ENCODE measurements around the gene NXPH2.

- no peak for TF ChIP-seq POLR2A (IDR thresholded peaks at IDR 0.05; ENCODE audit: low read depth)
- TF ChIP-seq, protein P1, sequence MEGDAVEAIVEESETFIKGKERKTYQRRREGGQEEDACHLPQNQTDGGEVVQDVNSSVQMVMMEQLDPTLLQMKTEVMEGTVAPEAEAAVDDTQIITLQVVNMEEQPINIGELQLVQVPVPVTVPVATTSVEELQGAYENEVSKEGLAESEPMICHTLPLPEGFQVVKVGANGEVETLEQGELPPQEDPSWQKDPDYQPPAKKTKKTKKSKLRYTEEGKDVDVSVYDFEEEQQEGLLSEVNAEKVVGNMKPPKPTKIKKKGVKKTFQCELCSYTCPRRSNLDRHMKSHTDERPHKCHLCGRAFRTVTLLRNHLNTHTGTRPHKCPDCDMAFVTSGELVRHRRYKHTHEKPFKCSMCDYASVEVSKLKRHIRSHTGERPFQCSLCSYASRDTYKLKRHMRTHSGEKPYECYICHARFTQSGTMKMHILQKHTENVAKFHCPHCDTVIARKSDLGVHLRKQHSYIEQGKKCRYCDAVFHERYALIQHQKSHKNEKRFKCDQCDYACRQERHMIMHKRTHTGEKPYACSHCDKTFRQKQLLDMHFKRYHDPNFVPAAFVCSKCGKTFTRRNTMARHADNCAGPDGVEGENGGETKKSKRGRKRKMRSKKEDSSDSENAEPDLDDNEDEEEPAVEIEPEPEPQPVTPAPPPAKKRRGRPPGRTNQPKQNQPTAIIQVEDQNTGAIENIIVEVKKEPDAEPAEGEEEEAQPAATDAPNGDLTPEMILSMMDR (IDR thresholded peaks at IDR 0.05) = no peak
- TF ChIP-seq POLR2AphosphoS5 (IDR thresholded peaks at IDR 0.05) = no peak
These were observed 38.4 kb upstream of the NXPH2 start for GRCh38 chr2:138818556-138818955.

All from esophagus muscularis mucosa (tissue), 3 donors.